Measurements from ENCODE around the gene PPP1R3D. TPM values are rescaled to one million over a fixed set of nuclear protein-coding genes. Genes with fewer than 3 reads are reported as not detected.

PPP1R3D gene
- total RNA-seq, 1 experiment from 2014 or later = 3.1 TPM

- Histone ChIP-seq H3K4me1 (ENCODE audit: insufficient read depth, low read length) (no peaks in the 10 kb centered on the region), H3K27ac (ENCODE audit: insufficient read length, low read depth, low read length) (no peak overlapping the region), H2BK20ac (ENCODE audit: low read depth, low read length, poor library complexity, severe bottlenecking) (no peak overlapping the region), H3K18ac (ENCODE audit: insufficient read length, low read depth, low read length) (peak overlapping the region; percentile 13), H2BK120ac (ENCODE audit: low read depth, low read length, poor library complexity, severe bottlenecking) (no peak overlapping the region), H2AK5ac (ENCODE audit: insufficient read length, low read length) (no peak overlapping the region), H3K9ac (ENCODE audit: extremely low read depth, insufficient read length, low read length) (no peak overlapping the region), H3K56ac (ENCODE audit: insufficient read length, low read depth, low read length) (no peak overlapping the region), H2AFZ (ENCODE audit: low read length) (no peak overlapping the region), H2BK5ac (ENCODE audit: insufficient read length, low read length) (no peak overlapping the region), H4K5ac (ENCODE audit: insufficient read length, low read depth, low read length) (no peak overlapping the region), H3K9me3 (ENCODE audit: control insufficient read depth, low read depth, low read length) (no peaks in the 10 kb centered on the region), H3K79me2 (ENCODE audit: insufficient read depth, low read length) (no peaks in the 10 kb centered on the region), H3K23ac (ENCODE audit: insufficient read length, low read depth, low read length) (no peak overlapping the region), H4K8ac (replicated peaks; ENCODE audit: insufficient read length, low read depth, low read length) (no peak overlapping the region), H4K20me1 (ENCODE audit: control insufficient read depth, insufficient read depth, insufficient read length) (no peaks in the 10 kb centered on the region), H3K4me2 (ENCODE audit: insufficient read depth, insufficient read length, low read length) (peak overlapping the region; percentile 67), H2BK12ac (ENCODE audit: insufficient read length, low read depth, low read length) (no peak overlapping the region), H2BK15ac (ENCODE audit: low read depth, low read length) (no peak overlapping the region), H3K4ac (ENCODE audit: low read depth, low read length) (no peak overlapping the region), H3T11ph (ENCODE audit: low read length) (no peak overlapping the region), H3K27me3 (ENCODE audit: insufficient read depth, low read length) (peaks cover 8% of the 10 kb centered on the region; the same call in 1 of the 2 replicates), H3K23me2 (ENCODE audit: insufficient read length, low read depth, low read length, poor library complexity, severe bottlenecking) (peaks cover 5% of the 10 kb centered on the region), H3K79me1 (ENCODE audit: insufficient read depth, low read depth, low read length, poor library complexity, severe bottlenecking) (no peaks in the 10 kb centered on the region), H4K91ac (ENCODE audit: insufficient read length, low read depth, low read length) (no peak overlapping the region), H3K14ac (ENCODE audit: insufficient read depth, low read length) (peak overlapping the region; percentile 63)
- Mint-ChIP-seq H3K36me3 (ENCODE audit: insufficient read depth in 1 of 3, low read depth in 3 of 3) (peaks cover 10 to 21% (median 18%) of the 10 kb centered on the region in 3 experiments), H3K4me1 (peaks cover 8 to 10% of the 10 kb centered on the region in 2 experiments), H3K27ac (no peak overlapping the region), H3K27me3 (ENCODE audit: low read depth) (peaks cover 37% of the 10 kb centered on the region), H3K9me3 (peaks cover 6% of the 10 kb centered on the region in 2 experiments; a peak in 3 of 5 replicates), H3K4me3 (peak overlapping the region; percentile 84 to 85; a peak in 4 of 5 replicates)
- TF ChIP-seq, protein P1, sequence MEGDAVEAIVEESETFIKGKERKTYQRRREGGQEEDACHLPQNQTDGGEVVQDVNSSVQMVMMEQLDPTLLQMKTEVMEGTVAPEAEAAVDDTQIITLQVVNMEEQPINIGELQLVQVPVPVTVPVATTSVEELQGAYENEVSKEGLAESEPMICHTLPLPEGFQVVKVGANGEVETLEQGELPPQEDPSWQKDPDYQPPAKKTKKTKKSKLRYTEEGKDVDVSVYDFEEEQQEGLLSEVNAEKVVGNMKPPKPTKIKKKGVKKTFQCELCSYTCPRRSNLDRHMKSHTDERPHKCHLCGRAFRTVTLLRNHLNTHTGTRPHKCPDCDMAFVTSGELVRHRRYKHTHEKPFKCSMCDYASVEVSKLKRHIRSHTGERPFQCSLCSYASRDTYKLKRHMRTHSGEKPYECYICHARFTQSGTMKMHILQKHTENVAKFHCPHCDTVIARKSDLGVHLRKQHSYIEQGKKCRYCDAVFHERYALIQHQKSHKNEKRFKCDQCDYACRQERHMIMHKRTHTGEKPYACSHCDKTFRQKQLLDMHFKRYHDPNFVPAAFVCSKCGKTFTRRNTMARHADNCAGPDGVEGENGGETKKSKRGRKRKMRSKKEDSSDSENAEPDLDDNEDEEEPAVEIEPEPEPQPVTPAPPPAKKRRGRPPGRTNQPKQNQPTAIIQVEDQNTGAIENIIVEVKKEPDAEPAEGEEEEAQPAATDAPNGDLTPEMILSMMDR (conservative IDR thresholded peaks at IDR 0.05) = no peak
- no CpG with 5 or more reads among the region's 104 CpGs for WGBS (ENCODE audit: extremely low coverage, insufficient read length, low lambda C conversion rate)
- peak; percentile 56 for DNase-seq
These were observed 840 bp downstream of the PPP1R3D start for GRCh38 chr20:59939052-59939878.

Data from H9 (cell line).